Trophoblast cell (in vitro differentiated cells and primary cell): ENCODE results near the gene GLRB.

Source experiments
- DNase-seq, 2 donors: peaks; one replicate each; pipeline ENCODE4 v3.0.0-alpha.2; 2016
- H2AFZ ChIP-seq: 2 replicates; pipeline ENCODE4 v1.6.1; 2013; ENCODE audit warnings: low read length, moderate library complexity, mild to moderate bottlenecking; ENCODE audit not compliant: insufficient read depth, poor library complexity
- H2AK5ac ChIP-seq: 2 replicates; pipeline ENCODE4 v1.6.1; 2013; ENCODE audit warnings: mild to moderate bottlenecking, low read length
- H2BK120ac ChIP-seq: 2 replicates; pipeline ENCODE4 v1.6.1; 2013; ENCODE audit warnings: low read length, mild to moderate bottlenecking, moderate library complexity; ENCODE audit not compliant: insufficient read depth, poor library complexity
- H2BK12ac ChIP-seq: 2 replicates; pipeline ENCODE4 v1.6.1; 2013; ENCODE audit warnings: mild to moderate bottlenecking, low read length, moderate library complexity
- H2BK5ac ChIP-seq: 2 replicates; pipeline ENCODE4 v1.6.1; 2013; ENCODE audit warnings: low read length, low read depth, moderate library complexity, mild to moderate bottlenecking; ENCODE audit not compliant: poor library complexity
- H3K14ac ChIP-seq: 2 replicates; pipeline ENCODE4 v1.6.1; 2013; ENCODE audit warnings: mild to moderate bottlenecking, low read length
- H3K18ac ChIP-seq: 2 replicates; pipeline ENCODE4 v1.6.1; 2013; ENCODE audit warnings: mild to moderate bottlenecking, low read length
- H3K23ac ChIP-seq: 2 replicates; pipeline ENCODE4 v1.6.1; 2013; ENCODE audit warnings: low read length
- H3K27ac ChIP-seq: 2 replicates; pipeline ENCODE4 v1.5.1; 2013; ENCODE audit warnings: low read depth, mild to moderate bottlenecking, inconsistent platforms, low read length, moderate library complexity
- H3K27me3 ChIP-seq: 2 replicates; pipeline ENCODE4 v1.6.1; 2013; ENCODE audit warnings: inconsistent platforms, mild to moderate bottlenecking, low read length, moderate library complexity; ENCODE audit not compliant: insufficient read depth
- H3K36me3 ChIP-seq, 2 experiments: 1 replicate in 1 of 2; 2 replicates in 1 of 2; pipeline ENCODE4 v1.6.1; 2013; ENCODE audit warnings: low read length in 2 of 2, mild to moderate bottlenecking in 2 of 2, moderate library complexity in 1 of 2; ENCODE audit not compliant: insufficient read depth in 2 of 2, control insufficient read depth in 1 of 2
- H3K4ac ChIP-seq: 2 replicates; pipeline ENCODE4 v1.6.1; 2013; ENCODE audit warnings: low read depth, mild to moderate bottlenecking, low read length, moderate library complexity
- H3K4me1 ChIP-seq, 2 experiments: 1 replicate in 1 of 2; 2 replicates in 1 of 2; pipeline ENCODE4 v1.6.1; 2013; ENCODE audit warnings: low read length in 2 of 2, mild to moderate bottlenecking in 2 of 2, moderate library complexity in 1 of 2; ENCODE audit not compliant: insufficient read depth in 2 of 2, control insufficient read depth in 1 of 2
- H3K4me2 ChIP-seq: 2 replicates; pipeline ENCODE4 v1.6.1; 2013; ENCODE audit warnings: inconsistent platforms, mild to moderate bottlenecking, low read length, moderate library complexity
- H3K4me3 ChIP-seq: 2 replicates; pipeline ENCODE4 v1.5.1; 2013; ENCODE audit warnings: mild to moderate bottlenecking, low read depth, low read length, inconsistent platforms
- H3K79me1 ChIP-seq: one replicate; pipeline ENCODE4 v1.6.1; 2013; ENCODE audit warnings: low read length
- H3K79me2 ChIP-seq: 2 replicates; pipeline ENCODE4 v1.6.1; 2013; ENCODE audit warnings: low read length, mild to moderate bottlenecking; ENCODE audit not compliant: control insufficient read depth, insufficient read depth, poor library complexity
- H3K9ac ChIP-seq: 2 replicates; pipeline ENCODE4 v1.6.1; 2013; ENCODE audit warnings: mild to moderate bottlenecking, low read length
- H3K9me3 ChIP-seq: 2 replicates; pipeline ENCODE4 v1.6.1; 2013; ENCODE audit warnings: low read depth, mild to moderate bottlenecking, control low read depth, inconsistent platforms, low read length; ENCODE audit not compliant: insufficient read depth
- H4K12ac ChIP-seq: 2 replicates; pipeline ENCODE4 v1.6.1; 2013; ENCODE audit warnings: low read depth, mild to moderate bottlenecking, low read length, moderate library complexity
- H4K8ac ChIP-seq: 2 replicates; pipeline ENCODE4 v1.6.1; 2013; ENCODE audit warnings: low read depth, mild to moderate bottlenecking, low read length, moderate library complexity
- H4K91ac ChIP-seq: one replicate; pipeline ENCODE4 v1.6.1; 2013; ENCODE audit warnings: low read depth, mild to moderate bottlenecking, low read length, moderate library complexity
- WGBS: extraction: QIAGEN DNeasy Blood & Tissue Kit; methylation state at CpG from one replicate; pipeline ENCODE4 v1.1.7; 2013; ENCODE audit warnings: missing lambda C conversion rate; ENCODE audit not compliant: insufficient read length, insufficient coverage; ENCODE audit errors: extremely low coverage; 5-methylcytosine and 5-hydroxymethylcytosine counted together

GLRB gene

GRCh38 chr4:157096439-157096838 is 20.5 kb downstream of the GLRB start:
- H2BK5ac ChIP-seq, result no peak overlapping the region

DNA sequence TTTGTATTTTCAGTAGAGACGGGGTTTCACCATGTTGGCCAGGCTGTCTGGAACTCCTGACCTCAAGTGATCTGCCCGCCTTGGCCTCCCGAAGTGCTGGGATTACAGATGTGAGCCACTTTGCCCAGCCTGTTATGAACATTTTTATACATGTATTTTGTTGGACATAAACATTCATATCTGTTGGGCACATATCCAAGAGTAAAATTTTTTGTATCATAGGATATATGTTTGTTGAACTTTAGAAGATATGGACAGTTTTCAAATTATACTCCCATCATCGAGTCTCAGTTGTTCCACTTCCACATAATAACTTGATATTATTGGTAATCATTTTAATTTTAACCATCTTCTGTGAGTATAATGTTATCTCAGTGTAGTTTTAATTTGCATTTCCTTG is 23.6 kb downstream of the GLRB start:
- no peak overlapping the region for H2AFZ ChIP-seq
- H4K8ac ChIP-seq, result no peak overlapping the region
- H3K14ac ChIP-seq, result no peak overlapping the region
- H2BK5ac ChIP-seq, result no peak overlapping the region
- no peaks in the 10 kb centered on the region for H3K9me3 ChIP-seq
- no peak overlapping the region for H2BK12ac ChIP-seq
- H3K4me3 ChIP-seq, result no peak overlapping the region
- H3K27me3 ChIP-seq, result no peaks in the 10 kb centered on the region
- no peak overlapping the region for H3K23ac ChIP-seq
- H3K4me2 ChIP-seq, result no peak overlapping the region
- no peak for DNase-seq
- no CpG with 5 or more reads among the region's 4 CpGs for WGBS
- H3K36me3 ChIP-seq, result no peaks in the 10 kb centered on the region
- H3K27ac ChIP-seq, result no peak overlapping the region
- no peaks in the 10 kb centered on the region for H3K79me1 ChIP-seq
- H4K91ac ChIP-seq, result no peak overlapping the region
- no peak overlapping the region for H3K4ac ChIP-seq
- no peaks in the 10 kb centered on the region for H3K79me2 ChIP-seq
- no peak overlapping the region for H2BK120ac ChIP-seq
- no peak overlapping the region for H2AK5ac ChIP-seq
- no peak overlapping the region for H3K18ac ChIP-seq
- H4K12ac ChIP-seq, result no peak overlapping the region
- no peak overlapping the region for H3K9ac ChIP-seq
- no peaks in the 10 kb centered on the region for H3K4me1 ChIP-seq

More at GRCh38 chr4:157096439-157096838, 20.5 kb downstream of the GLRB start:
- Histone ChIP-seq H3K27me3 (no peaks in the 10 kb centered on the region), H3K79me1 (no peaks in the 10 kb centered on the region), H3K79me2 (no peaks in the 10 kb centered on the region), H3K23ac (no peak overlapping the region), H4K91ac (no peak overlapping the region), H2AFZ (no peak overlapping the region), H3K18ac (no peak overlapping the region), H3K14ac (no peak overlapping the region), H4K8ac (no peak overlapping the region), H3K4me3 (no peak overlapping the region), H3K4me2 (no peak overlapping the region), H3K4me1 (no peaks in the 10 kb centered on the region), H2AK5ac (no peak overlapping the region), H4K12ac (no peak overlapping the region), H2BK120ac (no peak overlapping the region), H3K27ac (no peak overlapping the region), H2BK12ac (no peak overlapping the region), H3K9ac (no peak overlapping the region), H3K36me3 (no peaks in the 10 kb centered on the region), H3K4ac (no peak overlapping the region), H3K9me3 (no peaks in the 10 kb centered on the region)
- DNase-seq, result no peak
- WGBS, result no CpG with 5 or more reads among the region's 1 CpG

- Histone ChIP-seq H3K18ac (no peak overlapping the region), H2AK5ac (no peak overlapping the region), H3K79me1 (no peaks in the 10 kb centered on the region), H3K4ac (no peak overlapping the region), H3K4me2 (no peak overlapping the region), H3K9ac (no peak overlapping the region), H2BK120ac (no peak overlapping the region), H3K27ac (no peak overlapping the region), H3K79me2 (no peaks in the 10 kb centered on the region), H3K14ac (no peak overlapping the region), H4K12ac (no peak overlapping the region), H2BK5ac (no peak overlapping the region), H3K4me3 (no peak overlapping the region), H2BK12ac (no peak overlapping the region), H3K23ac (no peak overlapping the region), H4K8ac (no peak overlapping the region), H3K9me3 (no peaks in the 10 kb centered on the region), H3K36me3 (no peaks in the 10 kb centered on the region), H3K4me1 (no peaks in the 10 kb centered on the region), H4K91ac (no peak overlapping the region), H3K27me3 (no peaks in the 10 kb centered on the region), H2AFZ (no peak overlapping the region)
- WGBS, result no CpG with 5 or more reads among the region's 1 CpG
- no peak for DNase-seq
These were observed 28.6 kb downstream of the GLRB start for GRCh38 chr4:157104541-157104940.

DNA sequence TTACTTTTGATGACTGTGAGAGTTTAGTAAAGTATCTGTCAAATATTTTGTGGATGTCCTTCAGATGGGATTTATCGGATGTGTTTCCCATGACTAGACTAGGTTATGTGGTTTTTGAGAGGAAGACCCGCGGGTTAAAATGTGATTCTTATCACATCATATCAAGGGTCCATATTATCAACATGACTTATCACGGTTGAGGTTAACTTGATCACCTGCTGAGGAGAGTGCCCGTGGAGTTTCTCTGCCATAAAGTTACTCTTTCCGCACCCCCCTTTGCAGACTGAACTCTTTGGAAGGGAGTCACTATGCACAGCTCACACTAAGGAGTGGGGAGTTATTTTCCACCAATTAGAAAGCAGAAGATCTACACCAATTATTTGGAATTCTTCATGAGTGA is 38.7 kb downstream of the GLRB start:
- H2AK5ac ChIP-seq, result no peak overlapping the region
- no peaks in the 10 kb centered on the region for H3K79me1 ChIP-seq
- H3K27ac ChIP-seq, result no peak overlapping the region
- no peak overlapping the region for H3K4me3 ChIP-seq
- no peak overlapping the region for H2BK5ac ChIP-seq
- no peak overlapping the region for H2AFZ ChIP-seq
- H3K79me2 ChIP-seq, result no peaks in the 10 kb centered on the region
- no peak overlapping the region for H3K23ac ChIP-seq
- H2BK120ac ChIP-seq, result no peak overlapping the region
- H4K91ac ChIP-seq, result no peak overlapping the region
- no peaks in the 10 kb centered on the region for H3K4me1 ChIP-seq
- no peak overlapping the region for H4K12ac ChIP-seq
- H3K14ac ChIP-seq, result no peak overlapping the region
- H3K4ac ChIP-seq, result no peak overlapping the region
- H2BK12ac ChIP-seq, result no peak overlapping the region
- WGBS, result no CpG with 5 or more reads among the region's 6 CpGs
- H4K8ac ChIP-seq, result no peak overlapping the region
- DNase-seq, result no peak
- H3K9me3 ChIP-seq, result no peaks in the 10 kb centered on the region
- H3K27me3 ChIP-seq, result no peaks in the 10 kb centered on the region
- H3K4me2 ChIP-seq, result no peak overlapping the region
- no peak overlapping the region for H3K18ac ChIP-seq
- no peaks in the 10 kb centered on the region for H3K36me3 ChIP-seq
- no peak overlapping the region for H3K9ac ChIP-seq
